ENCODE data around the gene SBNO1.
"Not testable (repeated sequence)": the region's sequence is repeated elsewhere in the genome, so short reads cannot be mapped to it uniquely, and the experiment has no call there.

SBNO1 gene

GRCh38 chr12:123364532-123365024, at the start of gene SBNO1:
Gene SBNO1, minus strand, starts transcription at chr12:123364847. Its CDS starts 14,406 bp downstream, at chr12:123350441.
- peak; percentile 88 for DNase-seq (ENCODE audit: low spot score)

DNA sequence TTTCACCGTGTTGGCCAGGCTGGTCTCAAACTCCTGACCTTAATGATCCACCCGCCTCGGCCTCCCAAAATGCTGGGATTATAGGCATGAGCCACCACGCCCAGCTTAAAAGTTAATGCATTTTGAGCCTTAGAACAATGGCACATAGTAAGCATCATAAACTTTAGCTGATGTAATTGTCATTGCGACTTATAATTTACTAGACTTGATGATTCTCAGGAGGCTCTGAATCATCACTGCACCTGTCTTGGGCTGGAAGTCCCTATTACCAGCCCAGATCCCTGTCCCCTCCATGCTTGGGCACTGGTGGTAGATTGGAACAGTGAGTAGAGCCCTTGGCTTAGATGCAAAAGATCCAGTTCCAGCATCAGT, 45.4 kb upstream of the SBNO1 start:
- no peak for DNase-seq (ENCODE audit: low spot score)

GRCh38 chr12:123409284-123410040, 44.8 kb upstream of the SBNO1 start:
- DNase-seq (ENCODE audit: low spot score) = not testable (repeated sequence)

- DNase-seq (ENCODE audit: low spot score) = not testable (repeated sequence)
Observed at GRCh38 chr12:123408619-123409018, 44.0 kb upstream of the SBNO1 start.

DNA sequence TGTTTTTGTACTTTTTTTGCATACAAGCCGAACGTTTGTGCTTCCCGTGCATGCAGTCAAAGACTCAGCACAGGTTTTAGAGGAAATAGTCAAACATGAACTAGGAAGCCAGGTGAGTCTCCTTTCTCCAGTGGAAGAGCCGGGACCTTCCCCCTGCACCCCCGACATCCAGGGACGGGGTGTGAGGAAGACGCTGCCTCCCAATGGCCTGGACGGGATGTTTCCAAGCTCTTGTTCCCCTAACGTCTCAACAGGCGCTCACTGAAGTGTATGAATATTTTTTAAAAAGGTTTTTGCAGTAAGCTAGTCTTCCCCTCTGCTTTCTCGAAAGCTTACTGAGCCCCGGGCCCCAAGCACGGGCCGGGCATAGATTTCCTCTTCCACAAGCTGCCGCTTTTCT, 43.3 kb upstream of the SBNO1 start:
- DNase-seq (ENCODE audit: low spot score) = not testable (repeated sequence)

DNA sequence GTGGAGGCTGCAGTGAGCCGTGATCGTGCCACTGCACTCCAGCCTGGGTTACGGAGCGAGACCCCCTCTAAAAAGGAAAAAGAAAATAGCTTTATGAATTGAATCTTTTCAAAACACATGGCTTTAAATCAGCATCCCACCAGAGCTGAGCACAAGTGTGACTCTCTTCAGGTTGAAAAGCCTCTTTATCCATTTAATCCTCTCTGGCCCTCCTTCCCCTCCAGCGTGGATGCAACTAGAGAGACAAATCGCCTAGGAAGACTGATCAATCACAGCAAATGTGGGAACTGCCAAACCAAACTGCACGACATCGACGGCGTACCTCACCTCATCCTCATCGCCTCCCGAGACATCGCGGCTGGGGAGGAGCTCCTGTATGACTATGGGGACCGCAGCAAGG, 42.6 kb upstream of the SBNO1 start:
- not testable (repeated sequence) for DNase-seq (ENCODE audit: low spot score)

GRCh38 chr12:123404581-123404980, 39.9 kb upstream of the SBNO1 start:
- no peak for DNase-seq (ENCODE audit: low spot score)

- peak; percentile 11 for DNase-seq (ENCODE audit: low spot score)
Observed at GRCh38 chr12:123401753-123402683, 37.4 kb upstream of the SBNO1 start.

- no peak for DNase-seq (ENCODE audit: low spot score)
Observed at GRCh38 chr12:123399255-123399617, 34.6 kb upstream of the SBNO1 start.

GRCh38 chr12:123398550-123399254, 34.1 kb upstream of the SBNO1 start:
- DNase-seq (ENCODE audit: low spot score) = peak; percentile 74

DNA sequence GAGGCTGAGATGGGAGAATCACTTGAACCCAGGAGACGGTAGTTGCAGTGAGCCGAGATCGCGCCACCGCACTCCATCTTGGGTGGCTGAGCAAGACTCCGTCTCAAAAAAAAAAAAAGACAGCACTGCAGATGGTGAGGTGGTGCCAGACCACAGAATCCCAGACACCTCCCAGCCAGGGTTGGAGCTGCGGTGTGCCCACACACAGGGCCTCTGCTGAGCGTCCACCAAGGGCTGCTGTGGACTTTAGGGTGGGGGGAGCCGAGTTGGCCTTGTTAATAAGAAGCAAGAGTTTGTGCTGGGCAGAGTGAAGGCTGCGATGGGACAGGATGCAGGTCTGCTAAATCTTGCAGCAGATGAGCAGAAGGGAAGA, 33.5 kb upstream of the SBNO1 start:
- DNase-seq (ENCODE audit: low spot score) = no peak

- DNase-seq (ENCODE audit: low spot score) = no peak
Observed at GRCh38 chr12:123397400-123397799, 32.8 kb upstream of the SBNO1 start.

DNA sequence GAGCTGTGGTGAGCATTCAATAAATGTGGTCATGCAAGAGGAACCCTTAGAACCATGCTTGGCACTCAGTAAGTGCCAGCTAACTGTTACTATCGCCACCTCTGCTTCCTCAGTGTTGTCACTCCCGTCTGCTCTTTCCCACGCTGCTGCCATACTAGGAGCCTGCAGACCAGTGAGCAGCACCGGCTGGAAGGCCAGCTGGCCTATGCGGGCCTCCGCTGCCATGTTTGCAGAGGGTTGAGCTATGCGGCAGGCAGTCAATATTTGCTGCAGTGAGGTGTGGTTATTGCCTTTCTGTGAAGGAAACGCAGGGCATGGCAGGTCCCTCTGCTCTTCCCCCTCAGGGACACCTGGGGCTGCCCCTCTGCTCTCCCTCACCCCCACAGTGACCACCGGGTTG, 32.3 kb upstream of the SBNO1 start:
- DNase-seq (ENCODE audit: low spot score) = no peak

GRCh38 chr12:123396543-123396942, 31.9 kb upstream of the SBNO1 start:
- DNase-seq (ENCODE audit: low spot score) = no peak

- DNase-seq (ENCODE audit: low spot score) = peak; percentile 16
Observed at GRCh38 chr12:123395236-123395635, 30.6 kb upstream of the SBNO1 start.

DNA sequence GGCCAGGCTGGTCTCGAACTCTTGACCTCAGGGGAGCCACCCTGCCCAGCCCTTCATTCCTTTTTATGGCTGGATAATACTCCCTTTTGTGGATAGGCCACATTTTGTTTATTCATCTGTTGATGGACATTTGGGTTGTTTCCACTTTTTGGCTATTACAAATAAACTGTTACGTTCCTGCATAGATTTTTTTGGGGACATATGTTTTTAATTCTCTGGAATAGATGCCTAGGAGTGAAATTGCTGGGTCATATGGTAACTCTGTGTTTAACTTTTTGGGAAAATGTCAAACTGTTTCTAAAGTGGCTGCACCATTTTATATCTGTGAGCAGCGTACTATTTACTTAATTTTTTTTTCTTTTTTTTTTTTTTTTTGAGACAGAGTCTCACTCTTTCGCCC, 29.1 kb upstream of the SBNO1 start:
- DNase-seq (ENCODE audit: low spot score) = no peak

- peak; percentile 47 for DNase-seq (ENCODE audit: low spot score)
Observed at GRCh38 chr12:123391546-123392343, 27.1 kb upstream of the SBNO1 start.

DNA sequence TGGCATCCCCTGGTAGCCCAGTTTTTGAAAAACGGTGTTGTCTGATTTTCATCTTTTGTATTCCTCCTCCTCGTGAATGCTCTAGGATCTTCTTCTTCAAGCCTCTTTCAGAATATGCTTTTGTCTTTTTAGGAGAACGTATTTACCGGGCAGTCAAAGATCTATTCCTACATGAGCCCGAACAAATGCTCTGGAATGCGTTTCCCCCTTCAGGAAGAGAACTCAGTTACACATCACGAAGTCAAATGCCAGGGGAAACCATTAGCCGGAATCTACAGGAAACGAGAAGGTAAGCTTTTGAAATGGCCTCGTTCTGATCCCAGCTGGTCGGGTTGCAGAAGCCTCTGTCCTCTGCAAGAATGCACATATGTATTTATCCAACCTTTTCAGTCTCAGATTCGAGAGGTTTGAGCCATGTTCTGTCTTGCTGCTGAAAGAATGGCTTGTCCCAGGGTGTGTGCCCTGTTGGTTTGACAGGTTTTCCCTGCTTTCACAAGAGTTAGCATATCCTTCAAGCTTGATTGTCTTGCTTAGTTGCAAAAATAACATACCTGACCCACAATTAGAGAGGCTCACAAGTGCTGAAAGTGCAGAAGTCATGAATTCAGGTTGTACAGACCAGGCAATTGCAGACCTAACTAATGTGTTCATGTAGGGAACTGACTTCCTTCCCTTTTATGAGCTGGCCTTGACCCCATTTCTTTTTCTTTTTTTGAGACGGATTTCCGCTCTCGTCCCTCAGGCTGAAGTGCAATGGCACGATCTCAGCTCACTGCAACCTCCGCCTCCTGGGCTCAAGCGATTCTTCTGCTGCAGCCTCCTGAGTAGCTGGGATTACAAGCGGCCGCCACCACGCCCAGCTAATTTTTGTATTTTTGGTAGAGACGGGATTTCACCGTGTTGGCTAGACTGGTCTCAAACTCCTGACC, 26.1 kb upstream of the SBNO1 start:
- DNase-seq (ENCODE audit: low spot score) = peak; percentile 34

DNA sequence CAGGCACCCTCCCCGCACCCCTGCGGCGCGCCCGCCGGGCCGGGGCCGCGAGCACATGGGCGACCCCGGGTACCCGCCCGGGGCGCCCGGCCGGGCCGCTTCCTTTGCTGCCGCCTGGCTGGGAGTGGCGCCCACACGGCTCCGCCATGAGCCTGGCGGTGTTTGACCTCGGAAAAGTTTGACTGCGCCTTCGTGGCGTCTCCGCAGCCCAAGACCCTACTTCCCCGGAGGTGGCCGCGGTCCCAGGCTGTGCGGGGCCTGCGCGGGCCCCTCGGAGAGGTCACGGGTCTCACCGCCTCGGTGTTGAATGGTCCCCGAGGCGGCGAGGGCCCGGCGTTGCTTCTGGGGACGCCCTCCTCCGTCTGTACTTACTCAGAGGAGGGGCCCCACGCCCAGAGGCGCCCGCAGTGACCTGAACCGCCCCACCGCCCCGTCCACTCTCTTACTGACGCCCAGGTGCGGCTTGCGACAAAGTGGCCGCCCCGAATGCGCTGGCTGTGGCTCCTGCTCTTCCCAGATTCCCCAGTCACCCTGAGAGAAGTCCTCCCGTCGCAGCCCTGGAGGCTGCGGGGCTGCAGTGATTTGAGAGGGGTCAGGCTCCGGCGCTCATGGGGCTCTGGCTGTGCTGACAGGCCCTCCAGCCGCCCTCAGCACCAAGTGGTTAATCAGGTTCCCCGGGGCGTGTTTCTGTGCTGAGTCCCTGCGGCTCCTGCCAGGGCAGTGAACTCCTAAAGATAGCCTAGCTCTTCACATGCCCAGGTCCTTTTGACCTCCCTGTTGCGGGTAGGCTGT, 25.1 kb upstream of the SBNO1 start:
- peak; percentile 12 for DNase-seq (ENCODE audit: low spot score)

Data from Ammon's horn (tissue), 1 donor.